Mammary epithelial cell (primary cell): ENCODE results near the gene MYBPH.

Source experiments
- CTCF ChIP-seq, 2 donors: IDR thresholded peaks in 1 of 2; conservative IDR thresholded peaks in 1 of 2; 2 replicates each; pipeline ENCODE4 v1.5.1; 2011 to 2012; ENCODE audit warnings: inconsistent platforms in 2 of 2, low read length in 2 of 2, mild to moderate bottlenecking in 2 of 2, control low read depth in 1 of 2, low read depth in 1 of 2; ENCODE audit not compliant: insufficient read depth in 1 of 2; ENCODE audit errors: extremely low read depth in 1 of 2
- EZH2 ChIP-seq: IDR thresholded peaks from 2 replicates; pipeline ENCODE4 v1.6.1; 2012; ENCODE audit warnings: low read length, inconsistent platforms, borderline replicate concordance

- TF ChIP-seq CTCF (conservative IDR thresholded peaks at IDR 0.05 in 1 of 2, IDR thresholded peaks at IDR 0.05 in 1 of 2; ENCODE audit: extremely low read depth in 1 of 2, insufficient read depth in 1 of 2, low read depth in 1 of 2, low read length in 2 of 2) = no peak
- no peak for TF ChIP-seq EZH2
Observed at GRCh38 chr1:203178083-203178482, 2.5 kb upstream of the MYBPH start.
